ENCODE measurements around the gene IRF4. TPM values are rescaled to one million over a fixed set of nuclear protein-coding genes. Genes with fewer than 3 reads are reported as not detected.

Gene IRF4
- total RNA-seq, 4 donors from 2014 or later: 3.5 to 5.8 (median 4.1) TPM

GRCh38 chr6:411402-412145, 20.0 kb downstream of the IRF4 start:
- no peak for TF ChIP-seq CTCF (IDR thresholded peaks at IDR 0.05)
- DNase-seq (ENCODE audit: low spot score): no peak
- no peak for ATAC-seq (ENCODE audit: low FRiP score)

- no peak for TF ChIP-seq CTCF (IDR thresholded peaks at IDR 0.05)
- ATAC-seq (ENCODE audit: low FRiP score): no peak
These were observed 20.8 kb downstream of the IRF4 start for GRCh38 chr6:412146-412886.

GRCh38 chr6:414447-414846, 22.9 kb downstream of the IRF4 start:
- DNase-seq (ENCODE audit: low spot score): no peak
- no peak for TF ChIP-seq CTCF (IDR thresholded peaks at IDR 0.05)
- ATAC-seq (ENCODE audit: low FRiP score): no peak

More at GRCh38 chr6:412146-412886, 20.8 kb downstream of the IRF4 start:
- no peak for DNase-seq (ENCODE audit: low spot score)

- ATAC-seq (ENCODE audit: low FRiP score): no peak
- TF ChIP-seq CTCF (IDR thresholded peaks at IDR 0.05): no peak
- no peak for DNase-seq (ENCODE audit: low spot score)
These were observed 23.5 kb downstream of the IRF4 start for GRCh38 chr6:415087-415486.

GRCh38 chr6:421211-421610, 29.7 kb downstream of the IRF4 start:
- TF ChIP-seq CTCF (IDR thresholded peaks at IDR 0.05): no peak
- no peak for ATAC-seq (ENCODE audit: low FRiP score)
- no peak for DNase-seq (ENCODE audit: low spot score)

GRCh38 chr6:422433-423054, 31.0 kb downstream of the IRF4 start:
- TF ChIP-seq CTCF (IDR thresholded peaks at IDR 0.05): no peak
- DNase-seq (ENCODE audit: low spot score) (no peak), ATAC-seq (ENCODE audit: low FRiP score) (no peak)

All from omental fat pad (tissue), 4 donors.